ENCODE measurements around the gene SLC26A2.

SLC26A2 gene

GRCh38 chr5:149962601-149963300, 2.2 kb downstream of the SLC26A2 start:
- no peak for DNase-seq (ENCODE audit: low read depth)

- no peak for DNase-seq (ENCODE audit: low read depth)
Observed at GRCh38 chr5:149963729-149964128, 3.2 kb downstream of the SLC26A2 start.

- no peak for DNase-seq (ENCODE audit: low read depth)
Observed at GRCh38 chr5:149966946-149967345, 6.4 kb downstream of the SLC26A2 start.

GRCh38 chr5:149969181-149969930, 8.8 kb downstream of the SLC26A2 start:
- DNase-seq (ENCODE audit: low read depth), result no peak

- no peak for DNase-seq (ENCODE audit: low read depth)
Observed at GRCh38 chr5:149975409-149975808, 14.9 kb downstream of the SLC26A2 start.

- no peak for DNase-seq (ENCODE audit: low read depth)
Observed at GRCh38 chr5:149979896-149980295, 19.3 kb downstream of the SLC26A2 start.

- no peak for DNase-seq (ENCODE audit: low read depth)
Observed at GRCh38 chr5:149981206-149981605, 20.6 kb downstream of the SLC26A2 start.

- no peak for DNase-seq (ENCODE audit: low read depth)
Observed at GRCh38 chr5:149982505-149982904, 21.9 kb downstream of the SLC26A2 start.

GRCh38 chr5:149988126-149988525, 27.6 kb downstream of the SLC26A2 start:
- DNase-seq (ENCODE audit: low read depth), result no peak

GRCh38 chr5:149990518-149991376, 30.2 kb downstream of the SLC26A2 start:
- DNase-seq (ENCODE audit: low read depth), result no peak

GRCh38 chr5:149993471-149993870, 32.9 kb downstream of the SLC26A2 start:
- no peak for DNase-seq (ENCODE audit: low read depth)

GRCh38 chr5:149995385-149996204, 35.0 kb downstream of the SLC26A2 start:
- DNase-seq (ENCODE audit: low read depth), result no peak

GRCh38 chr5:149996205-149996890, 35.8 kb downstream of the SLC26A2 start:
- DNase-seq (ENCODE audit: low read depth), result no peak

GRCh38 chr5:149998281-149998680, 37.7 kb downstream of the SLC26A2 start:
- no peak for DNase-seq (ENCODE audit: low read depth)

GRCh38 chr5:149999359-149999758, 38.8 kb downstream of the SLC26A2 start:
- no peak for DNase-seq (ENCODE audit: low read depth)

- DNase-seq (ENCODE audit: low read depth), result no peak
Observed at GRCh38 chr5:149999866-150000255, 39.3 kb downstream of the SLC26A2 start.

- DNase-seq (ENCODE audit: low read depth), result peak; percentile 68
Observed at GRCh38 chr5:150000256-150000989, 39.9 kb downstream of the SLC26A2 start, which contains the start of the genes HMGXB3 and TIGD6. TSS of gene HMGXB3 (plus strand) at chr5:150000739. CDS start at chr5:150004853, 4,114 bp downstream. TSS of gene TIGD6 (minus strand) at chr5:150000654. CDS start at chr5:149996348, 4,306 bp downstream.

GRCh38 chr5:150000990-150001659, 40.6 kb downstream of the SLC26A2 start:
- no peak for DNase-seq (ENCODE audit: low read depth)

- DNase-seq (ENCODE audit: low read depth), result no peak
Observed at GRCh38 chr5:150001660-150002486, 41.3 kb downstream of the SLC26A2 start.

Data from HS-27A (cell line).